Measurements from ENCODE around the gene HOXB4.

GRCh38 chr17:48526608-48527546 is 51.3 kb downstream of the HOXB4 start:
- TF ChIP-seq CTCF (IDR thresholded peaks at IDR 0.05) = no peak
- no peak for TF ChIP-seq POLR2A (IDR thresholded peaks at IDR 0.05)
